Measurements from ENCODE around the gene IFNA2.

DNA sequence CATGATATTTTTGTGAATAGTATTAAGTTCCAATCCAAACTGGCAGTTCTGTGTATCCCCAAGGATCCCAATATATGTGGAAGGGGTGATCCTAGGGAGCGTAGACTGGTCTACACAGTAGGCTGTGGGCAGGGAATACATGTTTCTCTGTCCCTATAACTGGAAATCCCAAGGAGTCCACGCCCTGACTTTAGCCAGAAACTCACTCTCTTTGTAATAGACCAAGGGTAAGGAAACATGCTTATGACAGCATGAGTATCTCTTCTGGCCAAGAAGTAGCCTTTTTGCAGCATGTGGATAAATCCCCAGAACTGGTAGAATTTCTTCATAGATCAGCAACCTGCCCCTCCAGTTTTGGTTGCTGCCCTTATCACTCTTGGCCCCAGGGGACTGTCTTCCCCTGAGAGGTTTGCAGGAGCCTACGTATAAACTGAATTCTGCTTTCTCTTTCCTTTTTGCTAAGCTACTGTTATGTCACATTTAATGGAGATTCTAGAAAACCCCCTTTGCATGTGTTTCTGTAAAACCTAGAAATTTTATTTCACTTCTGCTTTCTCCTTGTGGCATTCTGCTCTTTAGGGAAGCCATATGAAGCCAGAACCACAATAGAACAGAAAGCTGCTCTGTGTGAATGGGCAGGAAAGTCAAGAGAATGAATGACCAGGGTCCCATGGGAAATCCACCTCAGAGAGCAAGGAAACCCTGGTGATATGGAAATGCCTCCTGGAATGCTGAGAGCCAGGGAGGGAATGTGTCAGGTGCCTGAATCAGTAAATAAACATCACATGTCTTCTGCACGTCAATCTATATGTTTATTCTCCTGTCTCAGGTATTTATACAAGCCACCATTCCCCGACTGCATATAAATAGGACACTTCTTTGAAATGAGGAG lies 3.5 kb downstream of the IFNA2 start:
- TF ChIP-seq, protein P1, sequence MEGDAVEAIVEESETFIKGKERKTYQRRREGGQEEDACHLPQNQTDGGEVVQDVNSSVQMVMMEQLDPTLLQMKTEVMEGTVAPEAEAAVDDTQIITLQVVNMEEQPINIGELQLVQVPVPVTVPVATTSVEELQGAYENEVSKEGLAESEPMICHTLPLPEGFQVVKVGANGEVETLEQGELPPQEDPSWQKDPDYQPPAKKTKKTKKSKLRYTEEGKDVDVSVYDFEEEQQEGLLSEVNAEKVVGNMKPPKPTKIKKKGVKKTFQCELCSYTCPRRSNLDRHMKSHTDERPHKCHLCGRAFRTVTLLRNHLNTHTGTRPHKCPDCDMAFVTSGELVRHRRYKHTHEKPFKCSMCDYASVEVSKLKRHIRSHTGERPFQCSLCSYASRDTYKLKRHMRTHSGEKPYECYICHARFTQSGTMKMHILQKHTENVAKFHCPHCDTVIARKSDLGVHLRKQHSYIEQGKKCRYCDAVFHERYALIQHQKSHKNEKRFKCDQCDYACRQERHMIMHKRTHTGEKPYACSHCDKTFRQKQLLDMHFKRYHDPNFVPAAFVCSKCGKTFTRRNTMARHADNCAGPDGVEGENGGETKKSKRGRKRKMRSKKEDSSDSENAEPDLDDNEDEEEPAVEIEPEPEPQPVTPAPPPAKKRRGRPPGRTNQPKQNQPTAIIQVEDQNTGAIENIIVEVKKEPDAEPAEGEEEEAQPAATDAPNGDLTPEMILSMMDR (IDR thresholded peaks at IDR 0.05) = no peak
- no peak for TF ChIP-seq POLR2A (IDR thresholded peaks at IDR 0.05)
